ENCODE results near the gene PER1. TPM values are rescaled to one million over a fixed set of nuclear protein-coding genes. Genes with fewer than 3 reads are reported as not detected.

Gene PER1
- total and polyA plus RNA-seq, 2 of the 13 experiments (the other 11 are each of a cell fraction or from before 2014, with no cell fraction given): 2.6 to 3.6 TPM

GRCh38 chr17:8185582-8186445 is 33.6 kb upstream of the PER1 start (continued):
- TF ChIP-seq PLSCR1 (CRISPR knock-in tag; IDR thresholded peaks at IDR 0.05; ENCODE audit: borderline replicate concordance) (no peak), TBP (CRISPR knock-in tag; IDR thresholded peaks at IDR 0.05) (no peak), ZBTB39 (CRISPR knock-in tag; IDR thresholded peaks at IDR 0.05) (no peak), ZNF672 (CRISPR knock-in tag; IDR thresholded peaks at IDR 0.05) (no peak), ZBTB10 (CRISPR knock-in tag; IDR thresholded peaks at IDR 0.05; ENCODE audit: borderline replicate concordance) (no peak), POLR2AphosphoS5 (IDR thresholded peaks at IDR 0.05; ENCODE audit: low read depth, low read length) (no peak), ZNF276 (CRISPR knock-in tag; IDR thresholded peaks at IDR 0.05; ENCODE audit: low read depth) (no peak), SP5 (CRISPR knock-in tag; IDR thresholded peaks at IDR 0.05; ENCODE audit: borderline replicate concordance, low read depth) (peak; percentile 30; the same call in 1 of the 2 replicates), ZNF3 (CRISPR knock-in tag; IDR thresholded peaks at IDR 0.05) (no peak), ZNF652 (CRISPR knock-in tag; IDR thresholded peaks at IDR 0.05; ENCODE audit: borderline replicate concordance, low read depth) (no peak; the same call in 1 of the 2 replicates), THAP8 (CRISPR knock-in tag; IDR thresholded peaks at IDR 0.05; ENCODE audit: borderline replicate concordance) (no peak), NFIC (IDR thresholded peaks at IDR 0.05; ENCODE audit: low read length) (no peak), SP140L (CRISPR knock-in tag; IDR thresholded peaks at IDR 0.05; ENCODE audit: borderline replicate concordance) (no peak), TEAD2 (CRISPR knock-in tag; IDR thresholded peaks at IDR 0.05) (no peak), ZNF766 (CRISPR knock-in tag; IDR thresholded peaks at IDR 0.05; ENCODE audit: borderline replicate concordance) (no peak), ONECUT2 (CRISPR knock-in tag; IDR thresholded peaks at IDR 0.05) (no peak), GMEB2 (CRISPR knock-in tag; IDR thresholded peaks at IDR 0.05; ENCODE audit: low read depth) (no peak)

Data from HepG2 (cell line).